Measurements from ENCODE around the gene HDDC2. TPM values are rescaled to one million over a fixed set of nuclear protein-coding genes. Genes with fewer than 3 reads are reported as not detected.

Gene HDDC2
- total RNA-seq, 1 experiment from 2014 or later = 63.2 TPM

DNA sequence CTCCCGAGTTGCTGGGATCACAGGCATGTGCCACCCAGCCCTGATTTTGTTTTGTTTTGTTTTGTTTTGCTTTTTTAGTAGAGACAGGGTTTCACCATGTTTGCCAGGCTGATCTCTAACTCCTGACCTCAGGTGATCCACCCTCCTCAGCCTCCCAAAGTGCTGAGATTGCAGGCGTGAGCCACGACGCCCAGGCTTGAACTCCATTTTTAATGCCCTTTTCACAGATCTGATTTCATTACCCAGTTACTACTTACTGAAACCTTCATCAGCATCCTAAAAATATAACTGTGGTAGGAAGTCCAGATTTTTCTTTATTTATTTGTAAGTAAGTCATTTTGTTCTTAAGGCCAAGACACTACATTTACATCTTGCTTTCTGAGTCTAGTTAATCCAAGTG lies 64.0 kb downstream of the HDDC2 start:
- DNase-seq (ENCODE audit: low spot score) = no peak

DNA sequence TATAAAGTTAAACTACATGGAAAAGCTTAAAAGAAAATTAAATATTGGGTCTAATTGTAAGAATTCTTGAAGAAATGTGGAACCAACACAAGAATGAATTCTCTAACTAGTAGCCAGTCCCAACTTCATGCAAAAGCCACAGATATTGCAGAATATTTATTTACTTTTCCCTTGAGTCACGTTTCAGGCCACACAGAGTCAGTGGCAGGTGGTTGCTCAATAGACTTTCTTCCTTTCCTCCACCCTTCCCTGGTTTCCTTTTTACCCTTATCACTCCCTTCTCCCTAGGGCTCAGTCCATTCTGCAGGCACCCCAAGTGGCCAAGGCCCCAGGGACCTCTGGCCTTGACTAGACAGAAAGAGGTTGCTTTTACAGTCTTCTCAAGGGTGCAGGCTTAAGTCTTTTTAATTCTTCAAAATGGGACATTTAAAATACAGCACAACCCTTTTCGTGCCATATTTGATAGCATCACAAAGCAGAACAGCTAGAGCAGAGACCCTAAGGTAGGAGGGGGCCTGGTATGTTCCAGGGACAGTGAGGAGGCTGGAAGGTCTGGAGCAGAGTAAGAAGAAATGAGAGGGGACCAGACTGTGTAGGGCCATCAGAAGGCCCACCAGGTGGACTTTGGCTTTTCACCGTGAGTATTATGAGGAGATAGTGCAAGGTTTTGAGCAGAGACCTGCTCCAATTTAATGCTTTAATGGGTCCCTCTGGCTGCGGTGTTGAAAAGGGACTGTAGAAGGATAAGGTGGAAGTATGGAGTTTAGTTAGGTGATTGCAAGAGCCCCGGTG lies 65.0 kb downstream of the HDDC2 start:
- no peak for DNase-seq (ENCODE audit: low spot score)

DNA sequence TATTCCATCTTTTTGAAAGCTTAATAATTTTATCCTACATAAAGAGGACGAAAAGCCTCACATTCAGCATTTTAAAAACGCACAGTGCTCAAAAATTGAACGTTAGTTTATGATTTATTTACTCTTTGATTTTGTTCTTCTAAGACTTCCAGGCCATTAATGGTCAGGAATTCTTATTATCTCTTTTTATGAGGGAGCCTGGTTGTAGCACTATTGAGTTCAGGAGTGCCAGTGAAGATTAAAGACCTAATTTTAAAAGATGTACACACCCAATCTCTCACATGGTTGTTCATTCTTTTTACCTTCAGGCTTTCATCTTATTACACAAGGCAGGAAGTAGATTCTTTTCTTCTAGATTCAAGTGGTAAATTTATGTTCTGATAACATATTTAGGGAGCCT lies 68.6 kb downstream of the HDDC2 start:
- no peak for DNase-seq (ENCODE audit: low spot score)

DNA sequence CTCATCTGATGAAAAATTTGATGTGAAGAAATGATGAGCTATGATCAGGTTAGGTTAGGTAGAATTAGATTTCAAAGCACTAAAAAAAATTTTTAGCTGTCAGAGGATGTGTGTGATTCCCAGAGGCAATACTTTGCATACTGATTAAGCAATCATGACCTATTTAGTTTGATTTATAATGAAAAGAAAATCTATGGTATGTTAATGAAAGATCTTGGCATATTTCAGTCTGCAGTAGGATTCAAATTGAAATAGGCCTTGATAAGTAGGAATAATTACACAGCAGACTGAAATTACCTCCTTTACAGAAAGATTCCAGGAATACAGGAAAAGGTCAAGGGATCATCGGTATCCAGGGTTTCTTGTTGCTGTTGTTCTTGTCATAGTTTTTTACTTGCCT lies 69.3 kb downstream of the HDDC2 start:
- no peak for DNase-seq (ENCODE audit: low spot score)

DNA sequence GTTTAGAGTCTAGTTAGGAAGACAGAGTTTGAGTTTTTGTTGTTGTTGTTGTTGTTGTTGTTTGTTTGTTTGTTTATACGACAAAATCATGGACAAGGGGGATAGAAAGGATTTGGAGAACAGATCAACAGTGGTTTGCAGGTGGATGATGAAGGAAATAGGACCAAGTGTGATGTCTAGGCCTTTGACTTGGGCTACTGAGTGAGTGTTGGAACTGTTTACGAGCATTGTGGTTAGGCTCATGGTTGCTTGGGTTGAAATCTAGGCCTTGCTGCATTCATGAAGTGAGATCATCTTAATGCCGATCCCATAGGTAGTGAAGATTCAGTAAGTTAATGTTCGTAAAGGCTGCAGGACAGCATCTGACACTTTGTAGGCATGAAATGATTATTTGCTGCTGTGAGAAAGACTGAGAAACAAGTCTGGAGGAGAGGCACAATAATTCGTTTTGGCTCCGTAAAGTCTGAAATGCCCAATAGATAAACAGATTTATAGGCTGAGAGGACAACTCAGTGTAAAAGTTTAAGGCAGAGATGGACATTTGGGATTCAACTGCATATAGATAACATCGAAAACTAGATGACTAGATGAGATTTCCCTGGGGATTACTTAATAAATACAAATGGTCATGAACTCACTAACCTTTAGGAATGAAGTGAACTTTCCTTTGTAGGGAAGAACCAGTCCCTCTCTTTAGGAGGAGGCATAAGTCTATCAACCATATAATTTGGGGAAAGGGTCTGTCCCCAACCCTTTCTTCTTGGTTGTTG lies 70.0 kb downstream of the HDDC2 start:
- DNase-seq (ENCODE audit: low spot score) = no peak

DNA sequence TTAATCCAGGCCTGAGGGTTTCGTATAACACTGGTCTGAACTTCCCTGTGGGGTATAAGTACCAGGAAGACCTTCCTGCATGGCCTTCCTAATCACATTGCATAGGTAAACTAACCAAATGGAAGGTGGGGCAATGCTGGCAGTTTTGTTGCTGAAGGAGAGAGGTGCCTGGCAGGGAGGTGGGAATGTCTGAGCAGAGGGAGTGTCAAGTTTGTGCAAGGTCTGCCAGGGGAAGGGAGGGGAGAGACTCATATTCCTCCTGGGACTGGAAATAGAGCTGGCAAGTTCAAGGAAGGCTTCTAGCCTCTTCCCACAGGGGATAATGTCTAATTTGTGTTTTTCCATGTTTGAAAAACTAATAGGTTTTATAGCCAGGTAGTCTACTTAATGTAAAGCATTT lies 70.6 kb downstream of the HDDC2 start:
- no peak for DNase-seq (ENCODE audit: low spot score)

DNA sequence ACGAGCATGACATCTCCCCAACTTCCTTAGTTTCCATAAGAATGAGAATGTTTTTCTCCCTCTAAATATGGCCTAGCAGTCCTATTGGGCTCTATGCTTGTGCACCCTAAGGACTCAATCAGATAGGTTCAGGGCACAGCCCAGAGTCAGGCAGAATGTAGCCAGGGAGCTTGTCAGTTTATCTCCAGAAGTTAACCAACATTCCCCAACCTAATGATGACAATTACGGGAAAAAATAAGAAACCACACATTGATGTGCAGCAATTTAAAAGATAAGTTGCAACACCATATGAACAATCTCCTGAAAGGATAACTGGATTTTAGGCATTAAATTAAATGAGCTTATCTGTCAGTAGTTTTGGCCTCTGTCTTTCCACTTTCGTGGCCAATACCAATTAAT lies 71.1 kb downstream of the HDDC2 start:
- DNase-seq (ENCODE audit: low spot score) = no peak

DNA sequence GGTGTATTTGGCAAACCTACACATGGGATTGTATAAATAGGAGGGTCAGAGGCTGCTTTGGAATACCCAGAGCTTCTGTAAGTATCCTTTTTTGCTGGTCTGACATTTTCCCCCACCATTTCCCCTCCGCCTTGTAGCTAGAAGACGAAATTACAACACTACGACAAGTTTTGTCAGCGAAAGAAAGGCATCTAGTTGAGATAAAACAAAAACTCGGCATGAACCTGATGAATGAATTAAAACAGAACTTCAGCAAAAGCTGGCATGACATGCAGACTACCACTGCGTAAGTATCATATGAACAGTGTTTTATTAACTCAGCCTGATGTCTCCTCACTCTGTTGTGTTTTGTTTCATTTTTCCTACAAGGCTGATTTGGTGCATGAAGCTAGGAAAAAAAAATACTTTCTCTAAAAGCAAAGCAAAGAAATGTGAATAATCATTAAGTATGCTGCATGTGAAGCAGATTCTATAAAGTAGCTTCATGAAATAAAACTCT lies 72.7 kb downstream of the HDDC2 start:
- no peak for DNase-seq (ENCODE audit: low spot score)

DNA sequence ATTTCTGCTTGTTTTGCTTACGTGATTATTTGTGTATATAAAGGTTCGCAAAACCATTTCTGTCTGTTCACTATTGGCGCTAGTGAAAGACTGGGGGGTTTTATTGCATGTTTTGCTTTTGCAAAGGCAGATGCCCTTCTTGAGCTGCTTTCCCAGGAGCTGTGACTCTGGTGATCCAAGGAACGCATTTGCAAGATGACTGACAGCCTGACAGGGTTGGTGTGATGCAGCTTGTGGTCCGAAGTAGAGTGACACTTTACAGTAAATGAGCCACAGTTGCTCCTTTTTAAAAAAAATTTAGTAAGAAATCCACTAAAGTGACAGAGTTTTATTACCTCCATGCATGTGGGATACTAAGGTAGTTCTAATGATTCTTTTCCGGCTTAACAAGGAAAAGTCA lies 74.5 kb downstream of the HDDC2 start:
- DNase-seq (ENCODE audit: low spot score) = no peak

Other genes with a start within 250 kb of the HDDC2 start
- 53.9 and 56.9 TPM in 2 replicates for gene TPD52L1, start 148.2 kb downstream of the HDDC2 start, total RNA-seq (2014; rRNA removed; shearing (Covaris generic))

Measured in HT-29 (cell line).